Activated CD4-positive, CD25-positive, alpha-beta regulatory T cell treated with anti-CD3 and anti-CD28 coated beads, Interleukin-2, amount 50 U/mL, for 16 hours (primary cell): ENCODE measurements around the gene HECTD2.
"Not testable (repeated sequence)": the region's sequence is repeated elsewhere in the genome, so short reads cannot be mapped to it uniquely, and the experiment has no call there.

Source experiments
- DNase-seq: peaks from one replicate; pipeline ENCODE4 v3.0.0-alpha.2; 2020; ENCODE audit warnings: low read depth, low spot score

HECTD2 gene

GRCh38 chr10:91471602-91472001 is 61.5 kb downstream of the HECTD2 start:
- DNase-seq: no peak

GRCh38 chr10:91472911-91473310 is 62.8 kb downstream of the HECTD2 start:
- no peak for DNase-seq

- no peak for DNase-seq
Observed at GRCh38 chr10:91474009-91474408, 63.9 kb downstream of the HECTD2 start.

GRCh38 chr10:91477236-91477635 is 67.1 kb downstream of the HECTD2 start:
- DNase-seq: no peak

GRCh38 chr10:91479583-91479982 is 69.4 kb downstream of the HECTD2 start:
- DNase-seq: no peak

GRCh38 chr10:91487911-91488582 is 77.9 kb downstream of the HECTD2 start:
- no peak for DNase-seq

GRCh38 chr10:91493313-91493712 is 83.2 kb downstream of the HECTD2 start:
- no peak for DNase-seq

GRCh38 chr10:91495402-91495801 is 85.3 kb downstream of the HECTD2 start:
- no peak for DNase-seq

GRCh38 chr10:91496016-91496415 is 85.9 kb downstream of the HECTD2 start:
- no peak for DNase-seq

- no peak for DNase-seq
Observed at GRCh38 chr10:91511549-91512330, 101.6 kb downstream of the HECTD2 start.

GRCh38 chr10:91512458-91512857 is 102.3 kb downstream of the HECTD2 start:
- no peak for DNase-seq

- DNase-seq: no peak
Observed at GRCh38 chr10:91513598-91514424, 103.7 kb downstream of the HECTD2 start.

- no peak for DNase-seq
Observed at GRCh38 chr10:91514787-91515186, 104.6 kb downstream of the HECTD2 start.

- DNase-seq: no peak
Observed at GRCh38 chr10:91517394-91517793, 107.2 kb downstream of the HECTD2 start.

- no peak for DNase-seq
Observed at GRCh38 chr10:91519899-91520514, 109.9 kb downstream of the HECTD2 start.

- DNase-seq: no peak
Observed at GRCh38 chr10:91520661-91521060, 110.5 kb downstream of the HECTD2 start.

- no peak for DNase-seq
Observed at GRCh38 chr10:91521439-91521838, 111.3 kb downstream of the HECTD2 start.

- DNase-seq: no peak
Observed at GRCh38 chr10:91525896-91526712, 116.0 kb downstream of the HECTD2 start.

GRCh38 chr10:91528080-91528479 is 117.9 kb downstream of the HECTD2 start:
- no peak for DNase-seq

GRCh38 chr10:91528768-91529167 is 118.6 kb downstream of the HECTD2 start:
- no peak for DNase-seq

- not testable (repeated sequence) for DNase-seq
Observed at GRCh38 chr10:91534789-91535188, 124.6 kb downstream of the HECTD2 start.
